Measurements from ENCODE around the gene JAK3.
"Not testable (repeated sequence)": the region's sequence is repeated elsewhere in the genome, so short reads cannot be mapped to it uniquely, and the experiment has no call there.

Gene JAK3

DNA sequence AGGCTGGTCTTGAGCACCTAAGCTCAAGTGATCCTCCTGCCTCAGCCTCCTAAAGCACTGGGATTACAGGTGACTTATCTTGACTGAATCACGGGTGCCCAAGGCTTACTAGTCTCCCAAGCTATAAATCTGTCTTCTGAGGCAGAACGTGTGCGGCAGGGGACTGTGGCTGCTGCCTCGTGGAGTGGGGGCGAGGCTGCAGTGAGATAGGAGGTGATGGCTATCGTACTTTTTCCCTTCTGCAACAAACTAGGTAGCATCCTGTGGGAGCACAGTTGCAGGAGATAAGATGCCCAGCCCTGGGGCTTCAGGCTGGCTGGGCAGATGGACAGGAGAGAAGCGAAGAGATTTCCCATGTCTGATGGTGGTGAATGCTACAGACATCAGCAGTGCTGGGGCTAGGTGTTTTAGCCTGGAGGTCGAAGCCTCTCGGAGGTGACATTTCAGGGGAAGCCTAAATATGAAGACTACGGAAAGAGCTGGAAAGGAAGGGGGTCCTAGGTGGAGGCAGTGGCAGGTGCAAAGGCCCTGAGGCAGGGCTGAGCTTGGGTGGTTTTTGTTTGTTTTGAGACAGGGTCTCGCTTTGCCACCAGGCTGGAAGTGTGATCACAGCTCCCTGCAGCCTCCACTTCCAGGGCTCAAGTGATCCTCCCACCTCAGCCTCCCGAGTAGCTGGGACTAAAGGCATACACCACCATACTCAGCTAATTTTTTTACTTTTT is 45.5 kb downstream of the JAK3 start:
- no peak for DNase-seq

DNA sequence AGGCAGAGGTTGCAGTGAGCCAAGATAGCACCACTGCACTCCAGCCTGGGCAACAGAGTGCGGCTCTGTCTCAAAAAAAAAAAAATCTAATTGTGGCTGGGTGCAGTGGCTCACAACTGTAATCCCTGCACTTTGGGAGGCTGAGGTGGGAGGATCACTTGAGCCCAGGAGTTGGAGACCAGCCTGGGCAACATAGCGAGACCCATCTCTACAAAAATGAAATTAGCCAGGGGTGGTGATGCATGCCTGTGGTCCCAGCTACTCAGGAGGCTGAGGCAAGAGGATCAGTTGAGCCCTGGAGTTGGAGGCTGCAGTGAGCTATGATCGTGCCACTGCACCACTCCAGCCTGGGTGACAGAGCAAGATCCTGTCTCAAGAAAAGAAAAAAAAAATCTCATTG is 49.2 kb downstream of the JAK3 start:
- DNase-seq: not testable (repeated sequence)

DNA sequence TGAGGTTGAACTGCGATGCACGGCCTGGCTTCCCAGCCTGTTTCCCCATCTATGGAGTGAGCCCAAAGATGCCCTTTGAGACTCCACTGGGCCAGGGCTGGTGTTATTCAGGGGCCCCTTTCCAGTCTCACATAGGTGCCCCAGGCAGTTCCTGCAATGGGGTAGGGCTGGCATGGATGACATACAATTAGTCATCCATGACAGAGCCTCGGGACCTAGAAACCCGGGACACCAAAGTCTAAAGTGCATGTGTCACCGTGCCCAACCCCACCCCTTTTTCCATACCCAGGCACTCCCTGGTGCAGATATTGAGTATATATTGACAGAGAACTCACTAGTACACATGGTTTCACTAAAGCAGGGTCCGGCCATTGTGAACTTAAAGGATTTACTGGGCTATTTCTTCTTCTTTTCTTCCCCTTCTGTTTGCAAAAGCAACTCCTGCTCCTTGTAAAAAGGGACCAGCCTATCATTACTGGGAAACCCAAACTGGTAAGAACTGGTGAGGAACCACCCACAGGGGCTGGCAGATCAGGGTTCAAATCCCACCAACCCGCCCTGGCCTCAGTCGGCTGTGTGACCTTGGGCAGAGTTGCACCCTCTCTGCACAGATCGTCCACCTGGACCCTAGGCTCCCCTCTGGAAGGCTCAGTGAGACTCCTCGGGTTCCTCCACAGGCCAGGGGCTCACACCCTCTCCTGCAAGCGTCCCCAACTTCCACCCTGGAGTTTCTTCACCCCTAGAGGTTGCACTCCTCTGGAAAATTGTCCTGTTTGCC is 50.2 kb downstream of the JAK3 start:
- DNase-seq: peak; percentile 24

DNA sequence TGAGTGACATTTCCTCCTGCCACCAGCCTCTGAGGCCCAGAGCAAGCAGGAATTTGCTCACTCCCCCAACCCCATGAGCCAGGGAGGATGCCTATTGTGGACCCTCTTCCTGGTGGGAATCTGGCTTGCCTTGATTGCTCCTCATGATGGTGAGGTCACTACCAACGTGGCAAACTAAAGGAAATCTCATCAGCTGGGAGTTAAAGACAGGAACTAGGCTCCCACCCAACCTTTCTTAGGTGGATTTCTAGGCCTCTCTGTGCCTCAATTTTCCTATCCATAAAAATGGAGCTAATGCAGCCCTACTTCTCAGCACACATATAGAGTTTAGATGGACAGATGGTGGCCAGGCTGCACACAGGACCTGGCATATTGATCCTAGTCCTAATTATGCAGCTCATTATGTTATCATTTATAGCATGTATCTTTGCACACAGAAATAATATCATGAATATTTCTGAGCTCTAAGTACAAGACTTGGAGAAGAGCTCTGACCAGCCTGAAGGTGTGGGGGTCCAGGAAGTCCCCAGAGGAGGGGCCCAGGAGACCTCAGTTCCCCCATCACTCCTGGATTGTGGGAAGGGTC is 50.9 kb downstream of the JAK3 start:
- DNase-seq: no peak

DNA sequence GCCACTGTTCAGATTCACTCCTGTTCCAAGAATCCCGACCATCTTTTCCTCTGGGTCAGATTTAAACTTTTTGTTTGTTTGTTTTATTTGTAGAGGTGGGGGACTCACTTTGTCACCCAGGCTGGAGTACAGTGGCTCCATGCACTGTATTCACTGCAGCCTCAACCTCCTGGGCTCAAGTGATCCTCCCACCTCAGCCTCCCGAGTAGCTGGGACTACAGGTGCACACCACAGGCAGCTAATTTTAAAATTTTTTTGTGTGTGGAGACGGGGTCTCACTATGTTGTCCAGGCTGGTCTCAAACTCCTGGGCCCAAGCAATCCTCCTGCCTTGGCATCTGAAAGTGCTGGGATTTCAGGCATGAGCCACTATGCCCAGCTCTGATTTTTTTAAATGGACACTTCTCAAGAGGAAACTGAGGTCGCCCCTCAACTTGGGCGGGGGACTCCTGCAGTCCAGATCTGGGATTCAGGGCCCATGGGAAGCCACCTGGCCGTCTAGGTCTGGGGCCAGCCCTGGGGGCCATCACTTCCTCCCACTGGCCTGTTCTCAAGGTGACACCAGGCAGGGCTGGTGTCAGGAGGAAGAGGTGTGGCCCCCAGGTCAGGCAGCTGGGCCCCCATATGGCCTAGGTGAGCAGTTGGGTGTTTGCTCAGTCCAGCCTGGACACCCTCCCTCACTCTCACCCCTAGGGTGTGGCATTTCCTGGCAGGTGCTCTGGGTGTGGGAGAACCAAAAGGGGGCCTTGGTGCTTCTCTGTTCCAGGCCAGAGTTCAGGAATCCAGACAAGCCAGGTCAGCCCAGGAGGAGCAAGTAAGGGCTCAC is 51.6 kb downstream of the JAK3 start:
- no peak for DNase-seq

DNA sequence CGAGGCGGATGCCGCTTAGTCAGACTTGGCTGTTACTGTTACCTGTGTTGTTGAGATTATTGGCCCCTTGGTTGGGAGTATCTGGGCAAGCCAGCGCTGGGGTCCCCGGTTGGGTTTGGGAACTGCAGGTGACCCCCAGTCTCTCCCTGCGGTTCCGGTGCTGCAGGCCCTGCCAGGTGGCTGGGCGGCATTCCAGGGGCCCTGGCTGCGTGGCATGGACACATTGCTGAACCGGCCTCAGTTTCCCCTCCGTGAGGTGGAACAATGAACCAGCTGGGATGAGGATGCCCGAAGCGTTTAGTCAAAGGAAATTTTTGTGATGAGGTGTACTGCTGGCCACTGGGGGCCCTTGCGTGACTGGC is 52.3 kb downstream of the JAK3 start:
- no peak for DNase-seq

DNA sequence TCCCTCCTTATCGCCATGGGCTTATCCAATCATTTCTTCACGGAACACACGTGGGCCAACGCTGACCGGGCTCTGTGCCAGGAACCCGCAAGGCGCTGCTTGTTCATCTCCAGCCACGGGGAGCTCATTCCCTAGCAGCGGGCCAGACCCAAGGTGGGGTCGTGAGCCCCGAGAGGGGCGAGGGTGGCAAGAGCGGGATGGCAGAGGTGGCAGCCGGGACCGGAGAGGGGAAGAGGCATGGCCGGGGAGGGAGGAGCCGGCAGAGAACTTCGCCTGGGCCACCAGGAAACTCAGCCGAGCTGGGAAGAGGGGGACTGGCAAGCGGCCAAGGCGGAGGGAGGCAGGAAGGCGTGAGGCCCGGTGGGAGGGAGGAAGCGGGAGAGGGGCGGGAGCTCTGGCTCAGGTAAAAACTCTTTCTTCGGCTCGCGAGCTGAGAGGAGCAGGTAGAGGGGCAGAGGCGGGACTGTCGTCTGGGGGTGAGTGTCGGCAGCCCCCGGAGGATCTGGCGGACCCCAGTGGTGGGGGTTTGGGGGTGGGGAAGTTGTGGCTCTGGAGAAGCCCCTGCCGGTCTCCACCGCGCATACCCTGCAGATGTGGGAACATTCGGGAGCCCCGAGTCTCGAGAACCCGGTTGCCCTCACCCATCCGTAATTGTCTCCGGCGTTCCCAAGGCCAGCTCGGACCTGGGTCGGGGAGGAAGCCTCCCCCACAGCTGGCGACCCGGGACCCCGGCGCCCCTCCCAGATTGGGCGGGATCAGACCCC is 52.9 kb downstream of the JAK3 start, which contains the start of gene B3GNT3:
Gene B3GNT3, plus strand, starts transcription at position 408 of the 764 bp plus-strand sequence. CDS start 12,670 bp downstream, outside the sequence.
- DNase-seq: peak; percentile 70

DNA sequence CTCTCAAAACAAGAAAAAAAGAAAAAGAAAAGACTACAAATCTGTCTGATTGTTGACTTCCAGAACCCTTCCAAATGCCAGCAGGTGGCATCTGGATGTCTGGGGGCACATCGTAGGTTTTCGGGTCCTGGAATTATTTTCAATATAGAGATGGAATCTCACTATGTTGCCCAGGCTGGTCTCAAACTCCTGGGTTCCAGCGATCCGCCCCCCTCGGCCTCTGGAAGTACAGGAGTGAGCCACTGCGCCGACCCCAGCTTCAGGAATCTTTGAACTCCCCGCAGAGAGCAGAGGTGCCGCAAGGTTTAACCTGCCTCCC is 53.4 kb downstream of the JAK3 start:
- DNase-seq: no peak

DNA sequence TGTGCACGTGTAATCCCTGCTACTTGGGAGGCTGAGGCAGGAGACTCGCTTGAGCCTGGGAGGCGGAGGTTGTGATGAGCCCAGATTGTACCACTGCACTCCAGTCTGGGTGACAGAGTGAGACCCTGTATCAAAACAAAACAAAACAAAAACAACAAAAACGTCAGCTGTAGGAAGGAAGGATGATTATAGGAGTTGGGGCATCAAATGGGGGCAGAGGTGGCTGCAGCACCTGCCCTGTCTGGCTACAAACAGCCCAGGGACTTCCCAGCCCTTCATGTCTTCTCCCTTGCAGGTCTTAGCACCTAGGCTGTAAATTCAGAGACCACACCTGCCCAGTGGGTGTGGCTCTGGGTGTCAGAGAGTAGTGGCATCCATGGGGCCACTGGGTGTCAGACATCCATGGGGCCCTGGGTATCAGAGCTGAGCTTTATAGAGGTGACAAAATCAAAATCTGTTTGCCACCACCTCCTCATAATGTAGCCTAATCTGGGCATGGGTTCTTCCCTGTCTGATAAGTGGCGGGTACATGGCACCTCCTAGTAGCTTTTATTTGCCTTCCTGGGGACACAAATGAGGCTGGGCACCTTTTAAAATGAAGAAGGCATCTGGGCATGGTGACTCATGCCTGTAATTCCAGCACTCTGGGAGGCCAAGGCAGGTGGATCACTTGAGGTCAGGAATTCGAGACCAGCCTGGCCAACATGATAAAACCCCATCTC is 57.6 kb downstream of the JAK3 start:
- no peak for DNase-seq

DNA sequence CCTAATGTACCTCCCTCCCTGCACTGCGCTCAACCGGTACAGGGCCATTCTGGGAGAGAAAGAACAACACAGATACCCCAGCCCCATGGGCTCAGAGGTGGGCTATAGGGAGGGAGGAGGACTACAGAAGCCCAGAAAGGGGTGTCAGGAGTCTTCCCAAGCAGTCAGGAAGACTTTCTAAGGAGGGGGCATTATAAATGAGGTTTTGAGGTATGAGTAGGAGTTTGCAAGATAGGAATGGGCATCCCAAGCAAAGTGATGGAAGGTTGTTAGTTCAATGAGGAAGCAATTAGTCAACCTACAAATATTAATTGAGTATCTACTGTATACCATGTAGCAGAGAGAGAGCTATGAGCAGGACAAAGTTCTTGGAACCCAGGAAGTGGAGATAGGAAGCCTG is 59.1 kb downstream of the JAK3 start:
- no peak for DNase-seq

DNA sequence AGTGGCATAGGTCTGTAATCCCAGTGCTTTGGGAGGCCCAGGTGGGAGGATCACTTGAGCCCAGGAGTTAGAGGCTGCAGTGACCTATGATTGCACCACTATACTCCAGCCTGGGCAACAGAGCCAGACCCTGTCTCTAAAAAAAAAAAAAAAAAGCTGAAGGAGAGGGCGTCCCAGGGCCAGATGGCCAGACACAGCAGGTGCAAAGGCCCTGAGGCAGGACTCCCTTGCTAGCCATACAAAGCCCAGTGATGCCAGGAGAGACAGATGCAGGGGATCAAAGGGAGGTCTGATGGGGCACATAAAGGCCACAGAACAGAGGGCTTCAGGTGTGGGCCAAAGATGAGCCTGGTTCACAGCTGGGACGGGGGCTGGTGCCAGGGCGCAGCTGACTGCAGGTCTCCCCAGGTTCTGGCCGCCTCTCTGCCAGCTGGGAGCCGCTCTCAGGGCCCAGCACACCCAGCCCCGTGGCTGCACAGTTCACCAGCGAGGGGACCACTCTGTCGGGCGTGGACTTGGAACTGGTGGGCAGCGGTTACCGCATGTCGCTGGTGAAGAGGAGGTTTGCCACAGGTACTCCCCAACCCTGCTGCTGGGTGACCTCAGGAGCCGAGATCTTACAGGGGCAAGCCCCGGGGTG is 60.4 kb downstream of the JAK3 start:
- DNase-seq: no peak

DNA sequence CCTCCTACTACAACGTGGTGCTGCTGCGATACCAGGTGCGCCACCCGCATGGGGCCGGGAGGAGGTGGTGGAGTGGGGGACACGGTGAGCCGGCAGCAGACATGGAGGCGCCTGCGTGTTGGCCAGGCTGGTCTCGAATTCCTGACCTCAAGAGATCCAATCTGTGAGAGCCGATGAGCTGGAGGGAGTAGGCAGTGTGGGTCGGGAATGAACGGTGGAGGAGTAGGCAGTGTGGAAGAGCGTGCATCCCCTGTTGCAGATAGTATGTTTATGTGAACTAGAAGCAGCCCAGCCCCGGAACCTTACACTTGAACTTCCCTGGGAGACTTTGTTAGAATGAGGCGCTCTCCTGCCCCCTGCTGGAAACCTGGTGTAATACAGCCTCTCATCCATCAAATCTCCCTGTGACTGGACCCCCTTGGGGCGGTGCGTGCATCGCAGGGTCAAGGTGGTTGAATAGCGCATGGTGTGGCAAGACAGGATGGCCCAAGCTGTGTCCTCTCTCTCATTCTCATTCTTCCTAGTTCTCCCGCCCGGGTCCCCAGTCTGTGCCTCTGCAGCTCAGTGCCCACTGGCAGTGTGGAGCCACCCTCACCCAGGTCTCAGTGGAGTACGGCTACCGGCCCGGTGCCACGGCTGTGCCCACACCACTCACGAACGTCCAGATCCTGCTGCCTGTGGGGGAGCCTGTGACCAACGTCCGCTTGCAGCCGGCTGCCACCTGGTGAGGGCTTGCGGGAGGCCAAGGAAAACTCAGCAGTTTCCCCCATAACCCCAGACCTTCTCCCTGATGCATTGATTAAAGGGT is 63.4 kb downstream of the JAK3 start:
- peak; percentile 86 for DNase-seq

DNA sequence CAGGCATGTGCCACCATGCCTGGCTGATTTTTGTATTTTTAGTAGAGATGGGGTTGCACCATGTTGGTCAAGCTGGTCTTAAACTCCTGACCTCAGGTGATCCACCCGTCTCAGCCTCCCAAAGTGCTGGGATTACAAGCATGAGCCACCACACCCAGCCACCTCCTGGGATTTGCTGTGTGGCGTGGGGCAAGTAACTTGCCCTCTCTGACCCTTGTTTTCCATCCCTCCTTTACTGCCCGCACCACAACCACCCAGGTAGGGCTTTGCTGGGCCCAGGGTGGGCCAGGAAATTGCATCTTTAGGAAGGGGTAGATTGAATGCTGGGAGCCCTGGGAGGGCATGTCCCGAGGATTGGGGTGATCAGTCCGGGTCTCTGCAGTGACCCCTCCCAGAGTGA is 64.1 kb downstream of the JAK3 start:
- DNase-seq: not testable (repeated sequence)

DNA sequence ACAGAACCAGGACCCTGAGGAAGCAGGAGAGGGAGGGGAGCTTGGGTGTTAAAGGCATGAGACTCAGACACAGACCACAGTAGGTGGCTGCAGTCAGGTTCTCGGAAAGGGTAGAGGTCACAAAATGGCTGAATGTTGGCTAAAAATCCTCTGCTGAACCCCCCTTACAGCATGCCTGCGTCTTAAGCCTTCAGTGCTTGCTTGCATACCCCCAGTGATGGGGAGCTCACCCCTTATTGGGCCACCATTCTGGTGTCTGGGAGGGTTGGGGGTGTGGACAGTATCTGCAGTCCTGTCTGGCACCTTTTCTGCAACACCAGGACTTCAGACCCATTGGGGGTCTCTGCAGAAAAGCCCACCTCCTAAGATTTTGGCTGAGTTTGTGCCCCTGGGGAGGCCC is 67.0 kb downstream of the JAK3 start:
- DNase-seq: no peak

DNA sequence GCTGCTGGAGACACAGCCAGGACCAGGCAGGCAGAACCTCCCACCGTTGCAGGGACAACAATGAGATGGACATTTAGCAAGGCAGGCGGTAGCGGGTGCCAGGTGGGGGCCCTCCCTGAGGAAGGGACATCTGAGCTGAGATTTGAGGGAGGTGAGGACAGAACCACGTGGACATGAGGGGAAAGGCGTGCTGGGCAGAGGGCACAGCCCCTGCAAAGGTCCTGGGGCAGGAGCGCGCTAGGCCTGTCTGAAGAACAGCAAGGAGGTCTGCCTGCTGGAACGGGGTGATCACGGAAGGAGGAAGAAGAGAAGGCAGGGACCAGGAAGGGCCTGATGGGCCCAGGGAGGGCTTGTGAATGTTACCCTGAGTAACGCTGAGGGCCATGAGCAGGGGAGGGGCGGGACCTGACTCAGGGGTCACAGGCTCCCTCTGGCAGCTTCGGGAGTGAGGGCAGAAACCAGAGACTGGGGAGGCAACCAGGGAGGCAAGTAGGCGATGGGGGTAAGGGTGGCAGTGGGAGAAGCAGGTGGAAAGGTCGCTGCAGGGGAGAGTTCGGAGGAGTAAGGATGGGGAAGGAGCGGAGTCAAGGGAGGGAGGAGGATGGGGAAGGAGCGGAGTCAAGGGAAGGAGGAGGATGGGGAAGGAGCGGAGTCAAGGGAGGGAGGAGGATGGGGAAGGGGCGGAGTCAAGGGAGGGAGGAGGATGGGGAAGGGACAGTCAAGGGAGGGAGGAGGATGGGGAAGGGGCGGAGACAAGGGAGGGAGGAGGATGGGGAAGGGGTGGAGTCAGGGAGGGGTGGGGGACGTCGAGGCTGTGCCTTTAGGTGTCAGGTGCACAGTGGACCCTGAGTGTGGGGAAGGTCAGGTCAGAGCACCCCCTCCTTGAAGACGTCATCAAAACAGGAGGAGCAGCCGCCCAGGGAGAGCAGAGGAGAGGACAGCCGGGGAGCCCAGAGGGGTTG is 68.5 kb downstream of the JAK3 start:
- DNase-seq: peak; percentile 21

DNA sequence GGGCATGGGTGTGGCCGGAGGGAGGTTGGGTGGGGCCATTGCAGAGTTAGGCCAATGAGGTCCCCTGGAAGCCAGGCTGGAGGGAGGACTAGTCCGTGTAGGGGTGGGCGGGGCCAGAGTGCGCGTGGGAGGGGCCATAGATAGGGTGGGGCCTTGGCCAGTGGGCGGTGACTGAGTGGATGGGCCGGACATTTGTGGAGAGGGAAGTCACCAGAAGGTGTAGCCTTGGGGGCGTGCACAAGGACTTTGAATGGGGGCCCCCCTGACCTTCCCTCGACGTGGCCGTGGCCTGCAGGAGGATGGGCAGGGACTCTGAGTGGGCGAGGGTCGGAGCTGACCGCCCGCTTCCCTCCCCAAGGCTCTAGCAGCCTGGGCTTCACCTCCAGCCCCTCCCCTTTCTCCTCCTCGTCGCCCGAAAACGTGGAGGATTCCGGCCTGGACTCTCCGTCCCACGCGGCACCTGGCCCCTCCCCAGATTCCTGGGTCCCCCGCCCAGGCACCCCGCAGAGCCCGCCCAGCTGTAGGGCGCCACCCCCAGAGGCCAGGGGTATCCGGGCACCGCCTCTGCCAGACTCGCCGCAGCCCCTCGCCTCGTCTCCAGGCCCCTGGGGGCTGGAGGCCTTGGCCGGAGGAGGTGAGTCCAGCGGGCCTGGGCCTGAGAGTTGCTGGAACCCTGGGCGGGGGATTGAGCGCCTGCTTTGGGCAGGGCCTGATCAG is 69.4 kb downstream of the JAK3 start:
- DNase-seq: peak; percentile 40

DNA sequence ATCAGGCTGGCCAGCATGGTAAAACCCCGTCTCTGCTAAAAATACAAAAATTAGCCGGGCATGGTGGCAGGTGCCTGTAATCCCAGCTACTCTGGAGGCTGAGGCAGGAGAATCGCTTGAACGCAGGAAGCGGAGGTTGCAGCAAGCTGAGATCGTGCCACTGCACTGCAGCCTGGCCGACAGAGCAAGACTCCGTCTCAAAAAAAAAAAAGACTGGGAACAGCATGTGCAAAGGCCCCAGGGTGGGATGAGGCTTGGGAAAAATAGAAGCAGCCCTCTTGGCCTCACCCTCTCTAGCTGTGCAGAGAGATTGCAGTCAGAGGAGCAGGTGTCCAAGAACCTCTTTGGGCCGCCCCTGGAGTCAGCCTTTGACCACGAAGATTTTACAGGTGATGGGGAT is 69.9 kb downstream of the JAK3 start:
- DNase-seq: not testable (repeated sequence)
